ENCODE results near the gene TMED6. TPM values are rescaled to one million over a fixed set of nuclear protein-coding genes. Genes with fewer than 3 reads are reported as not detected.
A peak's percentile ranks its signal among the peaks of the same experiment; 100 is the strongest.

The TMED6 gene
- total RNA-seq, 1 experiment from 2014 or later: 2.4 TPM

GRCh38 chr16:69328854-69329316 lies 22.7 kb downstream of the TMED6 start:
- Histone ChIP-seq H3K9me3 (no peaks in the 10 kb centered on the region), H3K4me3 (ENCODE audit: low read depth, low read length) (peak overlapping the region; percentile 98), H3K4me1 (peaks cover 29% of the 10 kb centered on the region), H3K27me3 (replicated peaks; ENCODE audit: control insufficient read depth, insufficient read depth, low read length) (no peaks in the 10 kb centered on the region), H3K36me3 (ENCODE audit: control insufficient read depth, insufficient read depth, low read length) (peaks cover 10% of the 10 kb centered on the region)
- BruUV-seq (replicated peaks): no TSS peak
- ChIA-PET CTCF (no interaction called here), POLR2A (no interaction called here)
- Mint-ChIP-seq H3K4me1 (ENCODE audit: low read depth, unreplicated experiment) (peaks cover 31% of the 10 kb centered on the region), H3K4me3 (ENCODE audit: unreplicated experiment) (peak overlapping the region; percentile 87), H3K9me3 (ENCODE audit: unreplicated experiment) (no peaks in the 10 kb centered on the region), H3K27ac (ENCODE audit: unreplicated experiment) (peak overlapping the region; percentile 80), H3K36me3 (ENCODE audit: insufficient read depth, unreplicated experiment) (peaks cover 97% of the 10 kb centered on the region), H3K27me3 (ENCODE audit: insufficient read depth, unreplicated experiment) (no peaks in the 10 kb centered on the region)
- intact Hi-C loops (cut with micrococcal nuclease; ENCODE audit: unreplicated experiment): no loop called here
- TF ChIP-seq CTCF (IDR thresholded peaks at IDR 0.05; ENCODE audit: insufficient read depth in 1 of 2, low read depth in 1 of 2, low read length in 1 of 2, severe bottlenecking in 1 of 2, unreplicated experiment in 1 of 2): no peak
- DNase-seq: peak in 1 of 2 experiments; percentile 12

GRCh38 chr16:69327585-69328310 lies 23.8 kb downstream of the TMED6 start:
- TF ChIP-seq CTCF (IDR thresholded peaks at IDR 0.05; ENCODE audit: insufficient read depth in 1 of 2, low read depth in 1 of 2, low read length in 1 of 2, severe bottlenecking in 1 of 2, unreplicated experiment in 1 of 2): no peak
- peak overlapping the region; percentile 87 for H3K4me3 Mint-ChIP-seq (ENCODE audit: unreplicated experiment)
- no peaks in the 10 kb centered on the region for H3K27me3 ChIP-seq (replicated peaks; ENCODE audit: control insufficient read depth, insufficient read depth, low read length)
- BruUV-seq (replicated peaks): no TSS peak
- H3K4me3 ChIP-seq (ENCODE audit: low read depth, low read length): no peak overlapping the region
- no peak for DNase-seq
- ChIA-PET POLR2A (interaction anchor here (0.7 to 0.8 kb wide), 3 partner anchors 13 to 195 kb away, joined by 3 to 5 read pairs (median 3); no protein-coding TSS in a partner anchor), CTCF (interaction anchor here (0.9 kb wide), 1 partner anchor 16 kb away, joined by 3 read pairs; no protein-coding TSS in a partner anchor)
- H3K27me3 Mint-ChIP-seq (ENCODE audit: insufficient read depth, unreplicated experiment): no peaks in the 10 kb centered on the region
- no peaks in the 10 kb centered on the region for H3K9me3 Mint-ChIP-seq (ENCODE audit: unreplicated experiment)
- peaks cover 16% of the 10 kb centered on the region for H3K36me3 ChIP-seq (ENCODE audit: control insufficient read depth, insufficient read depth, low read length)
- peak overlapping the region; percentile 63 for H3K27ac Mint-ChIP-seq (ENCODE audit: unreplicated experiment)
- H3K4me1 Mint-ChIP-seq (ENCODE audit: low read depth, unreplicated experiment): peaks cover 31% of the 10 kb centered on the region
- peaks cover 97% of the 10 kb centered on the region for H3K36me3 Mint-ChIP-seq (ENCODE audit: insufficient read depth, unreplicated experiment)
- H3K9me3 ChIP-seq: no peaks in the 10 kb centered on the region
- H3K4me1 ChIP-seq: peaks cover 29% of the 10 kb centered on the region
- intact Hi-C loops (cut with micrococcal nuclease; ENCODE audit: unreplicated experiment): no loop called here

GRCh38 chr16:69326172-69326873 lies 25.3 kb downstream of the TMED6 start:
- peak; percentile 56 to 66 for DNase-seq
- ChIA-PET CTCF (interaction anchor here (0.9 to 1.4 kb wide), 2 partner anchors 15 to 176 kb away, joined by 3 to 4 read pairs; no protein-coding TSS in a partner anchor), POLR2A (interaction anchor here (0.6 to 1.7 kb wide), 3 partner anchors 8 to 193 kb away, joined by 3 to 7 read pairs (median 3); no protein-coding TSS in a partner anchor)
- H3K4me3 Mint-ChIP-seq (ENCODE audit: unreplicated experiment): peak overlapping the region; percentile 56
- no peaks in the 10 kb centered on the region for H3K9me3 Mint-ChIP-seq (ENCODE audit: unreplicated experiment)
- H3K9me3 ChIP-seq: no peaks in the 10 kb centered on the region
- H3K36me3 Mint-ChIP-seq (ENCODE audit: insufficient read depth, unreplicated experiment): peaks cover 99% of the 10 kb centered on the region
- BruUV-seq (replicated peaks): TSS peak; percentile 1
- H3K4me1 ChIP-seq: peaks cover 29% of the 10 kb centered on the region
- H3K4me3 ChIP-seq (ENCODE audit: low read depth, low read length): no peak overlapping the region
- no peaks in the 10 kb centered on the region for H3K27me3 Mint-ChIP-seq (ENCODE audit: insufficient read depth, unreplicated experiment)
- peaks cover 31% of the 10 kb centered on the region for H3K4me1 Mint-ChIP-seq (ENCODE audit: low read depth, unreplicated experiment)
- no peaks in the 10 kb centered on the region for H3K27me3 ChIP-seq (replicated peaks; ENCODE audit: control insufficient read depth, insufficient read depth, low read length)
- peaks cover 19% of the 10 kb centered on the region for H3K36me3 ChIP-seq (ENCODE audit: control insufficient read depth, insufficient read depth, low read length)
- peak overlapping the region; percentile 70 for H3K27ac Mint-ChIP-seq (ENCODE audit: unreplicated experiment)
- TF ChIP-seq CTCF (IDR thresholded peaks at IDR 0.05; ENCODE audit: insufficient read depth in 1 of 2, low read depth in 1 of 2, low read length in 1 of 2, severe bottlenecking in 1 of 2, unreplicated experiment in 1 of 2): no peak
- intact Hi-C loops (cut with micrococcal nuclease; ENCODE audit: unreplicated experiment): no loop called here
